Endothelial cell of umbilical vein (primary cell): ENCODE data around the gene INPP4B. TPM values are rescaled to one million over a fixed set of nuclear protein-coding genes. Genes with fewer than 3 reads are reported as not detected.
"Not testable (repeated sequence)": the region's sequence is repeated elsewhere in the genome, so short reads cannot be mapped to it uniquely, and the experiment has no call there.

Experiments
- BruUV-seq: library from RNA; stranded (reverse); fragments of 400-500 nt; replicated peaks from 2 replicates; lab custom pipeline; 2021; lab: Mats Ljungman, UMichigan
- CTCF ChIA-PET: fragments of 300-600, 350-600 bp; sonication (Branson Sonifier 250); formaldehyde crosslinking; loops from one replicate; lab custom pipeline; 2021; ENCODE audit warnings: antibody characterized with exemption, inconsistent platforms; lab: Charles Lee
- POLR2A ChIA-PET: fragments of 300-600, 350-600 bp; sonication (Branson Sonifier 250); formaldehyde crosslinking; loops from one replicate; lab custom pipeline; 2021; ENCODE audit warnings: antibody characterized with exemption, inconsistent platforms; lab: Charles Lee
- DNase-seq: peaks from one replicate; pipeline ENCODE4 v3.0.0-alpha.2; 2011; ENCODE audit warnings: low read depth, low spot score
- FAIRE-seq: peaks from 2 replicates; lab custom pipeline; 2011; peaks lifted over from hg19 to GRCh38; lab: Jason Lieb, UNC
- H2AFZ ChIP-seq: 2 replicates; pipeline ENCODE4 v1.6.0; 2012; ENCODE audit warnings: low read depth, low read length, control low read depth, inconsistent platforms
- H3K27ac ChIP-seq: 2 replicates; pipeline ENCODE4 v1.5.1; 2011; ENCODE audit warnings: low read depth, mild to moderate bottlenecking, control low read depth, low read length, moderate library complexity; ENCODE audit not compliant: insufficient read depth
- H3K27me3 ChIP-seq, 2 experiments: 2 replicates each; pipeline versions ENCODE4 v1.6.0 to v1.6.1; 2011; ENCODE audit warnings: low read length in 2 of 2, mixed read lengths in 1 of 2; ENCODE audit not compliant: control insufficient read depth in 2 of 2, insufficient read depth in 2 of 2
- H3K36me3 ChIP-seq, 2 experiments: 2 replicates in 1 of 2; 3 replicates in 1 of 2; pipeline ENCODE4 v1.5.1; 2011; ENCODE audit warnings: low read length in 2 of 2, mild to moderate bottlenecking in 1 of 2, moderate library complexity in 1 of 2; ENCODE audit not compliant: control insufficient read depth in 2 of 2, insufficient read depth in 2 of 2; ENCODE audit errors: extremely low read depth in 1 of 2
- H3K4me1 ChIP-seq: 3 replicates; pipeline ENCODE4 v1.5.1; 2011; ENCODE audit warnings: mild to moderate bottlenecking, low read length; ENCODE audit not compliant: control insufficient read depth, insufficient read depth; ENCODE audit errors: extremely low read depth
- H3K4me2 ChIP-seq: 2 replicates; pipeline ENCODE4 v1.6.1; 2011; ENCODE audit warnings: low read length, control low read depth, mixed read lengths; ENCODE audit not compliant: insufficient read depth
- H3K4me3 ChIP-seq, 3 experiments: fragments of 200-600 bp in 1 of 3; sonication (generic), shearing (Covaris generic) in 1 of 3; replicated peaks in 1 of 3; 2 replicates each; pipeline ENCODE4 v1.5.1; 2011 to 2016; ENCODE audit warnings: control low read depth in 3 of 3, low read length in 3 of 3, mild to moderate bottlenecking in 2 of 3, inconsistent platforms in 1 of 3, low read depth in 1 of 3, moderate library complexity in 1 of 3; ENCODE audit not compliant: insufficient read depth in 1 of 3
- H3K79me2 ChIP-seq: 2 replicates; pipeline ENCODE4 v1.6.0; 2012; ENCODE audit warnings: low read length, inconsistent platforms; ENCODE audit not compliant: control insufficient read depth, insufficient read depth
- H3K9ac ChIP-seq: replicated peaks from 2 replicates; pipeline ENCODE3; 2011; ENCODE audit warnings: low read length, control low read depth; ENCODE audit not compliant: insufficient read depth; ENCODE audit errors: extremely low read depth
- H3K9me1 ChIP-seq: replicated peaks from 3 replicates; pipeline ENCODE4 v1.6.0; 2011; ENCODE audit warnings: mild to moderate bottlenecking, low read length; ENCODE audit not compliant: control insufficient read depth, insufficient read depth; ENCODE audit errors: extremely low read depth
- H3K9me3 ChIP-seq: replicated peaks from 2 replicates; pipeline ENCODE4 v1.5.1; 2012; ENCODE audit warnings: low read length, inconsistent platforms; ENCODE audit not compliant: control insufficient read depth, insufficient read depth
- H4K20me1 ChIP-seq: replicated peaks from 2 replicates; pipeline ENCODE3; 2011; ENCODE audit warnings: mild to moderate bottlenecking, low read length; ENCODE audit not compliant: control insufficient read depth, insufficient read depth; ENCODE audit errors: extremely low read depth
- CTCF ChIP-seq, 2 donors: IDR thresholded peaks; 1 replicate in 1 of 2; 2 replicates in 1 of 2; pipeline ENCODE4 v1.5.1; 2011; ENCODE audit warnings: low read length in 2 of 2, mild to moderate bottlenecking in 2 of 2, moderate library complexity in 2 of 2, control low read depth in 1 of 2, inconsistent platforms in 1 of 2, low read depth in 1 of 2; ENCODE audit not compliant: insufficient read depth in 1 of 2; ENCODE audit errors: extremely low read depth in 1 of 2
- EZH2 ChIP-seq: IDR thresholded peaks from 2 replicates; pipeline ENCODE4 v1.6.1; 2012; ENCODE audit warnings: borderline replicate concordance, low read depth, mild to moderate bottlenecking, moderate library complexity, low read length, inconsistent platforms; ENCODE audit not compliant: severe bottlenecking
- FOS ChIP-seq: IDR thresholded peaks from 2 replicates; pipeline ENCODE4 v1.6.1; 2011; ENCODE audit warnings: mild to moderate bottlenecking, low read length, moderate library complexity, borderline replicate concordance; ENCODE audit not compliant: insufficient read depth
- GATA2 ChIP-seq: IDR thresholded peaks from 2 replicates; pipeline ENCODE4 v1.7.0; 2011; ENCODE audit warnings: low read depth, mild to moderate bottlenecking, moderate library complexity, mixed read lengths, low read length; ENCODE audit not compliant: insufficient read length, insufficient read depth
- JUN ChIP-seq: IDR thresholded peaks from 2 replicates; pipeline ENCODE4 v1.6.1; 2011; ENCODE audit warnings: borderline replicate concordance, low read depth; ENCODE audit not compliant: insufficient read length, insufficient read depth
- MAX ChIP-seq: IDR thresholded peaks from 2 replicates; pipeline ENCODE4 v1.6.1; 2011; ENCODE audit not compliant: insufficient read depth, insufficient read length
- MYC ChIP-seq: IDR thresholded peaks from one replicate; pipeline ENCODE4 v1.6.1; 2011; ENCODE audit warnings: mild to moderate bottlenecking, low read depth, low read length
- POLR2A ChIP-seq: IDR thresholded peaks from 2 replicates; pipeline ENCODE4 v1.6.1; 2012; ENCODE audit warnings: low read depth, mild to moderate bottlenecking, control low read depth, low read length
- POLR2AphosphoS5 ChIP-seq: IDR thresholded peaks from 2 replicates; pipeline ENCODE4 v1.6.1; 2012; ENCODE audit warnings: low read depth, mild to moderate bottlenecking, control low read depth, low read length, moderate library complexity; ENCODE audit not compliant: insufficient read depth
- dilution Hi-C: fragments of 300-500 bp; cut with MboI; formaldehyde crosslinking; loops from one replicate; pipeline ENCODE4 v1.15.0; 2019; ENCODE audit warnings: low sequenced_read_pairs; ENCODE audit not compliant: extremely low pct_ligation_motif_present
- intact Hi-C: fragments of 100-400 bp; cut with micrococcal nuclease; formaldehyde crosslinking; loops from one replicate; pipeline ENCODE4 v1.10.0; 2022
- polyA plus RNA-seq, 4 experiments: library from polyadenylated mRNA; depleted of rRNA in 3 of 4; stranded (reverse) in 3 of 4; unstranded in 1 of 4; fragments of >200 nt; gene quantifications; 2 replicates each; pipeline versions ENCODE4 v1.2.1 to v1.2.3, GENCODE V29; 2011 to 2012; ENCODE audit warnings: missing spikeins in 1 of 4
- total RNA-seq: library from RNA; stranded (reverse); gene quantifications from 2 replicates; pipeline ENCODE4 v1.2.3, GENCODE V29; 2021

Gene INPP4B
- total and polyA plus RNA-seq, 2 donors (not counting 3 experiments of a cell fraction or from before 2014, with no cell fraction given) = 0.41 to 3.1 TPM

- POLR2A ChIA-PET = no interaction called here
- H3K9me1 ChIP-seq = no peaks in the 10 kb centered on the region
- TF ChIP-seq MYC = no peak
- dilution Hi-C loops (no loop called here), intact Hi-C loops (no loop called here)
- H3K9me3 ChIP-seq = no peaks in the 10 kb centered on the region
- peaks cover 4% of the 10 kb centered on the region for H3K4me1 ChIP-seq
- CTCF ChIA-PET = interaction anchor here (1.5 kb wide), 1 partner anchor 734 kb away, joined by 4 read pairs; no protein-coding TSS in a partner anchor
- no peaks in the 10 kb centered on the region for H4K20me1 ChIP-seq
- H3K27ac ChIP-seq = no peak overlapping the region
- no peaks in the 10 kb centered on the region for H3K36me3 ChIP-seq
- H3K79me2 ChIP-seq = no peaks in the 10 kb centered on the region
- FAIRE-seq (no peak), DNase-seq (no peak)
- H3K4me3 ChIP-seq = no peak overlapping the region
- H3K27me3 ChIP-seq = no peaks in the 10 kb centered on the region
- no peak overlapping the region for H3K9ac ChIP-seq
- BruUV-seq = no TSS peak
- H3K4me2 ChIP-seq = no peak overlapping the region
- H2AFZ ChIP-seq = no peak overlapping the region
Measured at GRCh38 chr4:142079959-142080358, 766.1 kb downstream of the INPP4B start.

- intact Hi-C loops (no loop called here), dilution Hi-C loops (no loop called here)
- no peak overlapping the region for H3K9ac ChIP-seq
- H3K27me3 ChIP-seq = no peaks in the 10 kb centered on the region
- no peak for DNase-seq
- FAIRE-seq = no peak
- no peaks in the 10 kb centered on the region for H3K9me3 ChIP-seq
- no peak for TF ChIP-seq POLR2AphosphoS5
- TF ChIP-seq MYC = no peak
- no peak for TF ChIP-seq JUN
- no peak for TF ChIP-seq EZH2
- TF ChIP-seq GATA2 = no peak
- TF ChIP-seq MAX = no peak
- no peak for TF ChIP-seq FOS
- no peak for TF ChIP-seq POLR2A
- no peak for TF ChIP-seq CTCF (IDR thresholded peaks at IDR 0.05; ENCODE audit: extremely low read depth in 1 of 2, insufficient read depth in 1 of 2, low read depth in 1 of 2, low read length in 2 of 2)
- H2AFZ ChIP-seq = no peak overlapping the region
- no peak overlapping the region for H3K4me2 ChIP-seq
- H4K20me1 ChIP-seq = no peaks in the 10 kb centered on the region
- no peaks in the 10 kb centered on the region for H3K36me3 ChIP-seq
- H3K4me3 ChIP-seq = no peak overlapping the region
- H3K4me1 ChIP-seq = peaks cover 4% of the 10 kb centered on the region
- CTCF ChIA-PET = no interaction called here
- BruUV-seq = no TSS peak
- no peaks in the 10 kb centered on the region for H3K9me1 ChIP-seq
- POLR2A ChIA-PET = no interaction called here
- no peak overlapping the region for H3K27ac ChIP-seq
- H3K79me2 ChIP-seq = no peaks in the 10 kb centered on the region
Measured at GRCh38 chr4:142077048-142077447, 769.1 kb downstream of the INPP4B start.

- dilution Hi-C loops, H3K9me3 ChIP-seq, H3K4me1 ChIP-seq, H3K4me2 ChIP-seq, H3K27ac ChIP-seq, intact Hi-C loops, FAIRE-seq, POLR2A ChIA-PET, H3K79me2 ChIP-seq, H3K27me3 ChIP-seq, H3K9me1 ChIP-seq, H4K20me1 ChIP-seq, CTCF ChIA-PET, H3K4me3 ChIP-seq, H3K9ac ChIP-seq, H2AFZ ChIP-seq, H3K36me3 ChIP-seq, BruUV-seq, DNase-seq: not testable (repeated sequence)
Measured at GRCh38 chr4:142068304-142068703, 777.8 kb downstream of the INPP4B start.
